ENCODE data around the gene CRYGC. TPM values are rescaled to one million over a fixed set of nuclear protein-coding genes. Genes with fewer than 3 reads are reported as not detected.
A peak's percentile ranks its signal among the peaks of the same experiment; 100 is the strongest.
"Not testable (repeated sequence)": the region's sequence is repeated elsewhere in the genome, so short reads cannot be mapped to it uniquely, and the experiment has no call there.

The CRYGC gene
- polyA plus RNA-seq, 3 donors: not detected

GRCh38 chr2:208099682-208100470 is 29.8 kb downstream of the CRYGC start:
- H3K4me3 ChIP-seq (replicated peaks in 1 of 3; ENCODE audit: low read depth in 2 of 3, low read length in 3 of 3): no peak overlapping the region
- H3K27me3 Mint-ChIP-seq (ENCODE audit: low read depth in 3 of 3): peaks cover 0 to 1% (median 0%) of the 10 kb centered on the region in 3 donors
- H3K27ac ChIP-seq (ENCODE audit: low read depth in 1 of 2, low read length in 2 of 2): no peak overlapping the region
- no peaks in the 10 kb centered on the region for H3K36me3 Mint-ChIP-seq
- H3K27ac Mint-ChIP-seq: no peak overlapping the region
- H3K4me1 Mint-ChIP-seq: peaks cover 32% of the 10 kb centered on the region
- peaks cover 0 to 18% of the 10 kb centered on the region in 2 donors for H3K4me1 ChIP-seq (ENCODE audit: control insufficient read depth in 1 of 2, insufficient read depth in 2 of 2, low read length in 2 of 2)
- intact Hi-C loops (cut with micrococcal nuclease): no loop called here
- no peaks in the 10 kb centered on the region for H3K79me2 ChIP-seq (ENCODE audit: insufficient read depth, low read length)
- H4K20me1 ChIP-seq (ENCODE audit: insufficient read depth, low read length): no peaks in the 10 kb centered on the region
- DNase-seq: no peak
- no peak overlapping the region for H3K4me2 ChIP-seq (replicated peaks; ENCODE audit: extremely low read depth, low read length, poor library complexity, severe bottlenecking)
- WGBS (ENCODE audit: insufficient coverage): 56% methylated on average over 3 of the region's 13 CpGs
- no peak overlapping the region for H2AFZ ChIP-seq (ENCODE audit: insufficient read depth, low read depth, low read length, poor library complexity, severe bottlenecking)
- H3K4me3 Mint-ChIP-seq: peak overlapping the region; percentile 27 to 57
- peaks cover 0 to 4% (median 0%) of the 10 kb centered on the region in 7 donors for H3K9me3 Mint-ChIP-seq
- H3K27me3 ChIP-seq (ENCODE audit: control insufficient read depth in 2 of 2, insufficient read depth in 2 of 2, low read length in 2 of 2): no peaks in the 10 kb centered on the region
- H3K9ac ChIP-seq (ENCODE audit: insufficient read depth, low read length, poor library complexity, severe bottlenecking): no peak overlapping the region
- no peak for TF ChIP-seq CTCF (IDR thresholded peaks at IDR 0.05)
- no peaks in the 10 kb centered on the region for H3K36me3 ChIP-seq (replicated peaks in 1 of 2; ENCODE audit: control insufficient read depth in 1 of 2, insufficient read depth in 2 of 2, low read length in 2 of 2)
- H3K9me3 ChIP-seq (replicated peaks in 1 of 2; ENCODE audit: control insufficient read depth in 1 of 2, insufficient read depth in 1 of 2, low read length in 2 of 2): no peaks in the 10 kb centered on the region

- H3K27ac ChIP-seq (ENCODE audit: low read depth in 1 of 2, low read length in 2 of 2); H2AFZ ChIP-seq (ENCODE audit: insufficient read depth, low read depth, low read length, poor library complexity, severe bottlenecking); H3K9me3 Mint-ChIP-seq; H3K36me3 ChIP-seq (replicated peaks in 1 of 2; ENCODE audit: control insufficient read depth in 1 of 2, insufficient read depth in 2 of 2, low read length in 2 of 2); H3K4me2 ChIP-seq (replicated peaks; ENCODE audit: extremely low read depth, low read length, poor library complexity, severe bottlenecking); H3K4me3 ChIP-seq (replicated peaks in 1 of 3; ENCODE audit: low read depth in 2 of 3, low read length in 3 of 3); H3K9me3 ChIP-seq (replicated peaks in 1 of 2; ENCODE audit: control insufficient read depth in 1 of 2, insufficient read depth in 1 of 2, low read length in 2 of 2); H3K9ac ChIP-seq (ENCODE audit: insufficient read depth, low read length, poor library complexity, severe bottlenecking); H3K79me2 ChIP-seq (ENCODE audit: insufficient read depth, low read length); intact Hi-C loops (cut with micrococcal nuclease); H3K27ac Mint-ChIP-seq; H3K36me3 Mint-ChIP-seq; H3K27me3 Mint-ChIP-seq (ENCODE audit: low read depth in 3 of 3); H3K27me3 ChIP-seq (ENCODE audit: control insufficient read depth in 2 of 2, insufficient read depth in 2 of 2, low read length in 2 of 2); H4K20me1 ChIP-seq (ENCODE audit: insufficient read depth, low read length); H3K4me3 Mint-ChIP-seq; DNase-seq: not testable (repeated sequence)
- H3K4me1 ChIP-seq (ENCODE audit: control insufficient read depth in 1 of 2, insufficient read depth in 2 of 2, low read length in 2 of 2): peaks cover 0 to 18% of the 10 kb centered on the region in 2 donors
- no CpG with 5 or more reads among the region's 1 CpG for WGBS (ENCODE audit: insufficient coverage)
- H3K4me1 Mint-ChIP-seq: peaks cover 35% of the 10 kb centered on the region
Measured at GRCh38 chr2:208098701-208099100, 30.9 kb downstream of the CRYGC start.
